Astrocyte (in vitro differentiated cells and primary cell): ENCODE results near the gene MNT. TPM values are rescaled to one million over a fixed set of nuclear protein-coding genes. Genes with fewer than 3 reads are reported as not detected.

Experiments used
- DNase-seq: peaks from one replicate; pipeline ENCODE4 v3.0.0-alpha.2; 2010; ENCODE audit warnings: low read depth
- FAIRE-seq: peaks from 2 replicates; lab custom pipeline; 2011; peaks lifted over from hg19 to GRCh38; lab: Jason Lieb, UNC
- H2AFZ ChIP-seq: 2 replicates; pipeline ENCODE4 v1.6.0; 2012; ENCODE audit warnings: low read depth, low read length, inconsistent platforms
- H3K27ac ChIP-seq: 2 replicates; pipeline ENCODE4 v1.5.1; 2011; ENCODE audit warnings: low read depth, low read length, inconsistent platforms
- H3K27me3 ChIP-seq: 2 replicates; pipeline ENCODE4 v1.6.0; 2011; ENCODE audit warnings: low read length, inconsistent platforms; ENCODE audit not compliant: insufficient read depth
- H3K36me3 ChIP-seq: 2 replicates; pipeline ENCODE4 v1.5.1; 2011; ENCODE audit warnings: low read length, inconsistent platforms; ENCODE audit not compliant: insufficient read depth
- H3K4me1 ChIP-seq: 2 replicates; pipeline ENCODE4 v1.5.1; 2011; ENCODE audit warnings: low read length, inconsistent platforms; ENCODE audit not compliant: insufficient read depth
- H3K4me2 ChIP-seq: 2 replicates; pipeline ENCODE4 v1.6.0; 2012; ENCODE audit warnings: low read length, inconsistent platforms
- H3K4me3 ChIP-seq: 2 replicates; pipeline ENCODE4 v1.5.1; 2011; ENCODE audit warnings: low read depth, mild to moderate bottlenecking, low read length, inconsistent platforms; ENCODE audit not compliant: insufficient read depth
- H3K79me2 ChIP-seq: 2 replicates; pipeline ENCODE4 v1.6.0; 2012; ENCODE audit warnings: mild to moderate bottlenecking, low read length, inconsistent platforms; ENCODE audit not compliant: insufficient read depth
- H3K9ac ChIP-seq: 2 replicates; pipeline ENCODE4 v1.6.0; 2012; ENCODE audit warnings: mild to moderate bottlenecking, low read length, inconsistent platforms
- H3K9me3 ChIP-seq: 2 replicates; pipeline ENCODE4 v1.5.1; 2012; ENCODE audit warnings: low read depth, mild to moderate bottlenecking, low read length, inconsistent platforms; ENCODE audit not compliant: insufficient read depth
- H4K20me1 ChIP-seq: 2 replicates; pipeline ENCODE4 v1.6.0; 2012; ENCODE audit warnings: low read length, inconsistent platforms; ENCODE audit not compliant: insufficient read depth
- H3K27ac Mint-ChIP-seq: one replicate; pipeline ENCODE4 v1.8.0; 2021; ENCODE audit warnings: mild to moderate bottlenecking, mixed read lengths; ENCODE audit not compliant: unreplicated experiment
- H3K27me3 Mint-ChIP-seq: one replicate; pipeline ENCODE4 v1.8.0; 2021; ENCODE audit warnings: low read depth, mixed read lengths; ENCODE audit not compliant: unreplicated experiment
- H3K36me3 Mint-ChIP-seq: one replicate; pipeline ENCODE4 v1.8.0; 2021; ENCODE audit warnings: low read depth, mixed read lengths; ENCODE audit not compliant: unreplicated experiment
- H3K4me1 Mint-ChIP-seq: one replicate; pipeline ENCODE4 v1.8.0; 2021; ENCODE audit warnings: low read depth, mixed read lengths; ENCODE audit not compliant: unreplicated experiment
- H3K4me3 Mint-ChIP-seq: one replicate; pipeline ENCODE4 v1.8.0; 2021; ENCODE audit warnings: mild to moderate bottlenecking, moderate library complexity, mixed read lengths; ENCODE audit not compliant: unreplicated experiment
- H3K9me3 Mint-ChIP-seq: one replicate; pipeline ENCODE4 v1.8.0; 2021; ENCODE audit warnings: mild to moderate bottlenecking, mixed read lengths; ENCODE audit not compliant: unreplicated experiment
- EZH2 ChIP-seq: IDR thresholded peaks from 2 replicates; pipeline ENCODE4 v1.6.1; 2012; ENCODE audit warnings: mild to moderate bottlenecking, low read length, inconsistent platforms; ENCODE audit not compliant: insufficient read depth
- total RNA-seq: library from RNA; stranded (reverse); gene quantifications from 2 replicates; pipeline ENCODE4 v1.2.1, GENCODE V29; 2021
- TF ChIP-seq, protein P1 (sequence below): IDR thresholded peaks from 2 replicates; pipeline ENCODE4 v1.5.1; 2011; ENCODE audit warnings: low read depth, mild to moderate bottlenecking, inconsistent platforms, low read length, moderate library complexity; ENCODE audit not compliant: insufficient read depth

The MNT gene
- total RNA-seq, 1 donor from 2014 or later, result 29.1 TPM

DNA sequence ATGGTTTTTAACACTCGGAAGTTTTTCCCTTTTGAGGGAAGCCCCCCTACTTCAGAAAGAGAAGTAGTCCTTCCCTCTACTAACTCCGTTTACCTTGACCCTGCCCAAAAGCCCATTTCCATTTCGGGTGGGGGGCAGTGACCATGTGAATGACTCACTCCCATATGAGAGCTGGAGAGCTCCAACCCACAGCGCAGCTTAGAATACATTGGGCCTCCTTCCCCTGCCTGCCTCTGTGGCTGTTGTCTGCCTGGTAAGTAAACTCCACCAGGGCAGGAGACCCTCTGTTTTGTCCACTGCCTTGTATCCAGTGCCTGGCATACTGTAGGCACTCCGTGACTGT, 62.6 kb downstream of the MNT start:
- Histone ChIP-seq H3K4me1 (peaks cover 24% of the 10 kb centered on the region), H3K4me3 (peak overlapping the region; percentile 99), H3K27ac (peak overlapping the region; percentile 26), H3K9ac (peak overlapping the region; percentile 98), H3K79me2 (peaks cover 53% of the 10 kb centered on the region), H3K4me2 (peak overlapping the region; percentile 93), H3K9me3 (no peaks in the 10 kb centered on the region), H4K20me1 (peaks cover 45% of the 10 kb centered on the region), H3K27me3 (no peaks in the 10 kb centered on the region), H2AFZ (peak overlapping the region; percentile 94), H3K36me3 (peaks cover 23% of the 10 kb centered on the region)
- Mint-ChIP-seq H3K4me3 (peak overlapping the region; percentile 88), H3K9me3 (no peaks in the 10 kb centered on the region), H3K27me3 (no peaks in the 10 kb centered on the region), H3K36me3 (peaks cover 6% of the 10 kb centered on the region), H3K4me1 (peaks cover 16% of the 10 kb centered on the region), H3K27ac (peak overlapping the region; percentile 42)
- FAIRE-seq (no peak), DNase-seq (peak; percentile 31)
- TF ChIP-seq, protein P1, sequence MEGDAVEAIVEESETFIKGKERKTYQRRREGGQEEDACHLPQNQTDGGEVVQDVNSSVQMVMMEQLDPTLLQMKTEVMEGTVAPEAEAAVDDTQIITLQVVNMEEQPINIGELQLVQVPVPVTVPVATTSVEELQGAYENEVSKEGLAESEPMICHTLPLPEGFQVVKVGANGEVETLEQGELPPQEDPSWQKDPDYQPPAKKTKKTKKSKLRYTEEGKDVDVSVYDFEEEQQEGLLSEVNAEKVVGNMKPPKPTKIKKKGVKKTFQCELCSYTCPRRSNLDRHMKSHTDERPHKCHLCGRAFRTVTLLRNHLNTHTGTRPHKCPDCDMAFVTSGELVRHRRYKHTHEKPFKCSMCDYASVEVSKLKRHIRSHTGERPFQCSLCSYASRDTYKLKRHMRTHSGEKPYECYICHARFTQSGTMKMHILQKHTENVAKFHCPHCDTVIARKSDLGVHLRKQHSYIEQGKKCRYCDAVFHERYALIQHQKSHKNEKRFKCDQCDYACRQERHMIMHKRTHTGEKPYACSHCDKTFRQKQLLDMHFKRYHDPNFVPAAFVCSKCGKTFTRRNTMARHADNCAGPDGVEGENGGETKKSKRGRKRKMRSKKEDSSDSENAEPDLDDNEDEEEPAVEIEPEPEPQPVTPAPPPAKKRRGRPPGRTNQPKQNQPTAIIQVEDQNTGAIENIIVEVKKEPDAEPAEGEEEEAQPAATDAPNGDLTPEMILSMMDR, result no peak
- TF ChIP-seq EZH2, result no peak

- peak overlapping the region; percentile 42 for H3K27ac Mint-ChIP-seq
- TF ChIP-seq, protein P1, result no peak
- no peak for TF ChIP-seq EZH2
- peak overlapping the region; percentile 78 for H3K27ac ChIP-seq
- H3K4me1 Mint-ChIP-seq, result peaks cover 16% of the 10 kb centered on the region
- peak overlapping the region; percentile 98 for H3K9ac ChIP-seq
- DNase-seq (peak; percentile 32), FAIRE-seq (no peak)
- peak overlapping the region; percentile 88 for H3K4me3 Mint-ChIP-seq
- no peaks in the 10 kb centered on the region for H3K27me3 Mint-ChIP-seq
- H4K20me1 ChIP-seq, result peaks cover 45% of the 10 kb centered on the region
- H2AFZ ChIP-seq, result peak overlapping the region; percentile 94
- H3K36me3 Mint-ChIP-seq, result peaks cover 6% of the 10 kb centered on the region
- H3K4me3 ChIP-seq, result peak overlapping the region; percentile 99
- no peaks in the 10 kb centered on the region for H3K9me3 ChIP-seq
- no peaks in the 10 kb centered on the region for H3K9me3 Mint-ChIP-seq
- H3K4me2 ChIP-seq, result peak overlapping the region; percentile 93
- H3K36me3 ChIP-seq, result peaks cover 29% of the 10 kb centered on the region
- no peaks in the 10 kb centered on the region for H3K27me3 ChIP-seq
- peaks cover 24% of the 10 kb centered on the region for H3K4me1 ChIP-seq
- peaks cover 58% of the 10 kb centered on the region for H3K79me2 ChIP-seq
These were observed 63.1 kb downstream of the MNT start for GRCh38 chr17:2337544-2338314.
